ENCODE measurements around the gene DAB2. TPM values are rescaled to one million over a fixed set of nuclear protein-coding genes. Genes with fewer than 3 reads are reported as not detected.

DAB2 gene
- total RNA-seq, 4 donors from 2014 or later = 30.8 to 121 (median 47.4) TPM

DNA sequence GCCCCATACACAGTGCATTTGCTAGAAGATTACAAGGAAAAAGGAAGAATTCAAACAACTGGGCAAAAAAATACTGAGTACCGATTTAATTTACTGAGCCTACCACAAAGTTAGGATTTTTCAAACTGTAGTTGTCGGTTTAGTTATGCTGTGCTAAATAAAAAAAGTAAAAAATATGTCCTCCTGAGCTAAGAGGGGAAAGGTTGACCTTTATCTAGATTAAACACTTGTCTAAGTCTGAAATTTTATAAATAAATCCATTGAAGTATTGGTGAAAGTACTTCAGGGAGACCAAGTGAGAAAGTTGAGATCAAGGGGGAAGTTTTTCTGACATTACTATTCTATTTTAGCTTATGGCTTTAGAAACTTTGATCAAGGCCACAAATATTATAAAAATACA lies 19.1 kb upstream of the DAB2 start:
- ATAC-seq = no peak
- Histone ChIP-seq H3K27ac (no peak overlapping the region), H3K4me3 (no peak overlapping the region), H3K9me3 (no peaks in the 10 kb centered on the region), H3K27me3 (no peaks in the 10 kb centered on the region), H3K36me3 (no peaks in the 10 kb centered on the region), H3K4me1 (no peaks in the 10 kb centered on the region)
- TF ChIP-seq EP300 (IDR thresholded peaks at IDR 0.05) (no peak), POLR2AphosphoS5 (IDR thresholded peaks at IDR 0.05) (no peak)
- 77 to 91% methylated on average over 2 of the region's 2 CpGs for WGBS, 2 donors (ENCODE audit: low coverage in 1 of 2)

GRCh38 chr5:39442991-39443390 lies 18.2 kb upstream of the DAB2 start:
- Histone ChIP-seq H3K27ac (no peak overlapping the region), H3K27me3 (no peaks in the 10 kb centered on the region), H3K36me3 (no peaks in the 10 kb centered on the region), H3K4me1 (no peaks in the 10 kb centered on the region), H3K9me3 (no peaks in the 10 kb centered on the region), H3K4me3 (no peak overlapping the region)
- TF ChIP-seq POLR2AphosphoS5 (IDR thresholded peaks at IDR 0.05) (no peak), EP300 (IDR thresholded peaks at IDR 0.05) (no peak), CTCF (IDR thresholded peaks at IDR 0.05) (no peak), POLR2A (IDR thresholded peaks at IDR 0.05) (no peak)
- ATAC-seq = no peak
- WGBS, 2 donors (ENCODE audit: low coverage in 1 of 2) = 90 to 92% methylated on average over 3 of the region's 3 CpGs

DNA sequence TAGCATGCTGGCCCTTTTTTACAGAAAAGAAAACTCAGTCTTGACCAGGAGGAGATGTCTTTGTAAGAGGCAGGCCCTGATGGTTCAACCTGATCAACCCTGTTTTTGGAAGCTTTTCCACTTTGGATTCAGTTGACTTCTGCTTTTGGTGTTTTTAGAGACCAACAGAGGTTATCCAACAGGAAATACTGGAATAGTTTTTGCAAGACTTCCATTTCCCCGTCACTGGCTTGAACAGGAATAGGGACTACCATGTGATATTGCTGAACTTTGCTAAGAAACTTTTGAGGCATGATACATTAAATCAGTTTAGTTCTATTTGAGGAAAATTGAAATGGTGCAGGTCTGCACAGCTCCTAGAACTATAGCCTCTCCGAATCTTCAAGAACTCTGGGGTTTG lies 17.1 kb upstream of the DAB2 start:
- H3K36me3 ChIP-seq = no peaks in the 10 kb centered on the region
- H3K9me3 ChIP-seq = no peaks in the 10 kb centered on the region
- peak; percentile 16 for ATAC-seq
- no peaks in the 10 kb centered on the region for H3K27me3 ChIP-seq
- 15 to 60% methylated on average over 1 of the region's 2 CpGs for WGBS, 2 donors (ENCODE audit: low coverage in 1 of 2)
- H3K4me1 ChIP-seq = no peaks in the 10 kb centered on the region
- H3K27ac ChIP-seq = peak overlapping the region in 1 of 4 donors; percentile 23
- TF ChIP-seq EP300 (IDR thresholded peaks at IDR 0.05) = no peak
- TF ChIP-seq POLR2AphosphoS5 (IDR thresholded peaks at IDR 0.05) = no peak
- no peak for TF ChIP-seq CTCF (IDR thresholded peaks at IDR 0.05)
- TF ChIP-seq POLR2A (IDR thresholded peaks at IDR 0.05) = no peak
- no peak overlapping the region for H3K4me3 ChIP-seq

GRCh38 chr5:39440958-39441624 lies 16.3 kb upstream of the DAB2 start:
- Histone ChIP-seq H3K27me3 (no peaks in the 10 kb centered on the region), H3K36me3 (no peaks in the 10 kb centered on the region), H3K4me3 (no peak overlapping the region), H3K4me1 (no peaks in the 10 kb centered on the region), H3K9me3 (no peaks in the 10 kb centered on the region), H3K27ac (no peak overlapping the region)
- WGBS, 2 donors (ENCODE audit: low coverage in 1 of 2) = 74 to 100% methylated on average over 1 to 2 of the region's 2 CpGs
- ATAC-seq = no peak
- TF ChIP-seq POLR2AphosphoS5 (IDR thresholded peaks at IDR 0.05) (no peak), EP300 (IDR thresholded peaks at IDR 0.05) (no peak), POLR2A (IDR thresholded peaks at IDR 0.05) (no peak), CTCF (IDR thresholded peaks at IDR 0.05) (no peak)

DNA sequence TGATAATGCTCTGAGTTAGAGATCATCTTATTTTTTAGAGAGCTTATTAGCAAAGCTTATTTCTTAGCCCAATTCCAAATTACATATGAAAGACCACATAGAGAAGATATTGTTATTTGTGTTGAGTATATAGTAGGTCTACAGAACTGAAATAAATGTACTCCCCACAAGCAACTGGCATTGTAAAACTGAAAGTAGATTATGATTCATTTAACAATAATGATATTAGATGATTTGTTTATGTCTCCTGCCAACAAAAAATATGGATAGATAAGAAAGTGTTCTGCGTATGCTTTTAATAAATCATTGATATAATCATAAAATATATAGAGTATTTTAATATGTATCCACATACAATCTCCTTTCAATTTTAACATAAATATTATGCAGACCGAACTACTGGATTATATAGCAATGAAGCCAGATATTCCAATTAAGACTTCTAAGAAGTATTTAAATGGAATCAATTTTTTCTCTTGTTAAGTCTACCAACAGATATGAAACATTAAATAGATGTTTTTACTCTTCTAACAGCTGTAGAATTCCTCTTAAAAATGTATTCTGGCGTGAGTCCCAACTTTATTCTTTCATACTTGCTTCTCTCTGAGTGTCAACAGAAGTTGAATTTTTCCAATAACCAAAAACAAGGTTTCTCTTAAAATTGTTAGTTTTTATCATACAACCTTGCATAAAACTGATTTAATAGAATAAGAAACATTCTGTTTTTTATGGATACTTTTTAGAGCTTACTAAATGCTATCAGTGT lies 15.6 kb upstream of the DAB2 start:
- no peaks in the 10 kb centered on the region for H3K4me1 ChIP-seq
- WGBS, 2 donors (ENCODE audit: low coverage in 1 of 2) = 40 to 56% methylated on average over 3 of the region's 3 CpGs
- H3K27me3 ChIP-seq = no peaks in the 10 kb centered on the region
- TF ChIP-seq EP300 (IDR thresholded peaks at IDR 0.05) (no peak), POLR2AphosphoS5 (IDR thresholded peaks at IDR 0.05) (no peak), CTCF (IDR thresholded peaks at IDR 0.05) (no peak), POLR2A (IDR thresholded peaks at IDR 0.05) (no peak)
- H3K27ac ChIP-seq = no peak overlapping the region
- H3K36me3 ChIP-seq = no peaks in the 10 kb centered on the region
- no peak for ATAC-seq
- no peak overlapping the region for H3K4me3 ChIP-seq
- H3K9me3 ChIP-seq = no peaks in the 10 kb centered on the region

Measured in gastroesophageal sphincter (tissue), 4 donors.